Esophagus squamous epithelium (tissue), 5 donors: ENCODE results near the gene LTBP1. TPM values are rescaled to one million over a fixed set of nuclear protein-coding genes. Genes with fewer than 3 reads are reported as not detected.

Source experiments
- DNase-seq: peaks from one replicate; lab custom pipeline; 2025; lab: John Stamatoyannopoulos, UW
- H3K27ac ChIP-seq, 4 donors: fragments of 200-600 bp; sonication (generic); one replicate each; pipeline ENCODE4 v1.5.1; 2016 to 2019; ENCODE audit warnings: mild to moderate bottlenecking in 1 of 4
- H3K27me3 ChIP-seq, 4 donors: fragments of 200-600 bp; sonication (generic); 1 replicate in 3 of 4; 2 replicates in 1 of 4; pipeline versions ENCODE4 v1.5.1 to v1.6.0; 2017 to 2021; ENCODE audit warnings: antibody characterized with exemption in 1 of 4
- H3K36me3 ChIP-seq, 3 donors: fragments of 200-600 bp; sonication (generic); one replicate each; pipeline ENCODE4 v1.5.1; 2016 to 2019
- H3K4me1 ChIP-seq, 3 donors: fragments of 200-600 bp; sonication (generic); one replicate each; pipeline ENCODE4 v1.5.1; 2017 to 2019
- H3K4me3 ChIP-seq, 4 donors: fragments of 200-600 bp; sonication (generic); 1 replicate in 3 of 4; 2 replicates in 1 of 4; pipeline ENCODE4 v1.5.1; 2016 to 2019; ENCODE audit warnings: mild to moderate bottlenecking in 2 of 4, moderate library complexity in 1 of 4
- H3K9me3 ChIP-seq, 3 donors: fragments of 200-600 bp; sonication (generic); one replicate each; pipeline ENCODE4 v1.5.1; 2016 to 2019
- CTCF ChIP-seq, 6 experiments: fragments of 450-650 bp in 4 of 6; fragments of 200-600 bp in 2 of 6; sonication (generic) in 2 of 6; IDR thresholded peaks; one replicate each; pipeline ENCODE4 v1.5.1; 2016 to 2019; ENCODE audit warnings: antibody characterized with exemption in 6 of 6, mild to moderate bottlenecking in 4 of 6, moderate library complexity in 4 of 6
- POLR2A ChIP-seq, 4 donors: fragments of 450-650 bp; IDR thresholded peaks; one replicate each; pipeline ENCODE4 v1.6.1; 2017; ENCODE audit warnings: antibody characterized with exemption in 4 of 4, mild to moderate bottlenecking in 4 of 4, moderate library complexity in 3 of 4
- WGBS, 2 donors: methylation state at CpG; one replicate each; pipeline ENCODE4 v1.1.5; 2018; 5-methylcytosine and 5-hydroxymethylcytosine counted together
- intact Hi-C: fragments of 100-400 bp; cut with DNase I; formaldehyde crosslinking; loops from one replicate; pipeline ENCODE4 v1.15.0; 2022
- total RNA-seq, 4 donors: library from RNA; depleted of rRNA; stranded (reverse); fragments of >200 nt; gene quantifications; one replicate each; pipeline ENCODE4 v1.1.0, GENCODE V29; 2016
- donor health status: DM: yes; HTN: yes; CAD: no.

LTBP1 gene
- total RNA-seq, 4 donors from 2014 or later, result 5.5 to 69.4 (median 32.6) TPM

- TF ChIP-seq POLR2A (IDR thresholded peaks at IDR 0.05), result no peak
- intact Hi-C loops, result no loop called here
- H3K4me3 ChIP-seq, result no peak overlapping the region
- H3K9me3 ChIP-seq, result no peaks in the 10 kb centered on the region
- H3K36me3 ChIP-seq, result no peaks in the 10 kb centered on the region
- WGBS, 2 donors, result 70 to 79% methylated on average over 11 of the region's 11 CpGs
- no peak overlapping the region for H3K27ac ChIP-seq
- H3K27me3 ChIP-seq, result peaks cover 0 to 15% (median 0%) of the 10 kb centered on the region in 4 donors
- peaks cover 0 to 8% (median 0%) of the 10 kb centered on the region in 3 donors for H3K4me1 ChIP-seq
- DNase-seq, result no peak
Measured at GRCh38 chr2:32932825-32933755, 13.7 kb upstream of the LTBP1 start.

- H3K36me3 ChIP-seq, result no peaks in the 10 kb centered on the region
- H3K4me3 ChIP-seq, result no peak overlapping the region
- no peaks in the 10 kb centered on the region for H3K9me3 ChIP-seq
- DNase-seq, result no peak
- H3K4me1 ChIP-seq, result peaks cover 0 to 15% (median 0%) of the 10 kb centered on the region in 3 donors
- H3K27me3 ChIP-seq, result peaks cover 0 to 10% (median 0%) of the 10 kb centered on the region in 4 donors
- TF ChIP-seq CTCF (IDR thresholded peaks at IDR 0.05) (no peak), POLR2A (IDR thresholded peaks at IDR 0.05) (no peak)
- no peak overlapping the region for H3K27ac ChIP-seq
- WGBS, 2 donors, result 90 to 96% methylated on average over 5 of the region's 5 CpGs
- intact Hi-C loops, result no loop called here
Measured at GRCh38 chr2:32933756-32934095, 13.0 kb upstream of the LTBP1 start.

- WGBS, 2 donors, result 34 to 50% methylated on average over 13 of the region's 13 CpGs
- Histone ChIP-seq H3K4me1 (peaks cover 0 to 24% (median 3%) of the 10 kb centered on the region in 3 donors), H3K36me3 (no peaks in the 10 kb centered on the region), H3K4me3 (no peak overlapping the region), H3K27me3 (peaks cover 0 to 10% (median 0%) of the 10 kb centered on the region in 4 donors), H3K27ac (no peak overlapping the region), H3K9me3 (no peaks in the 10 kb centered on the region)
- intact Hi-C loops, result no loop called here
- no peak for DNase-seq
- TF ChIP-seq CTCF (IDR thresholded peaks at IDR 0.05), result no peak
- no peak for TF ChIP-seq POLR2A (IDR thresholded peaks at IDR 0.05)
Measured at GRCh38 chr2:32937602-32938448, 8.9 kb upstream of the LTBP1 start.

- no peaks in the 10 kb centered on the region for H3K36me3 ChIP-seq
- peaks cover 0 to 10% (median 0%) of the 10 kb centered on the region in 4 donors for H3K27me3 ChIP-seq
- TF ChIP-seq POLR2A (IDR thresholded peaks at IDR 0.05), result no peak
- TF ChIP-seq CTCF (IDR thresholded peaks at IDR 0.05), result no peak
- peaks cover 0 to 31% (median 7%) of the 10 kb centered on the region in 3 donors for H3K4me1 ChIP-seq
- H3K27ac ChIP-seq, result no peak overlapping the region
- 90 to 94% methylated on average over 3 of the region's 3 CpGs for WGBS, 2 donors
- DNase-seq, result no peak
- H3K9me3 ChIP-seq, result no peaks in the 10 kb centered on the region
- intact Hi-C loops, result no loop called here
- no peak overlapping the region for H3K4me3 ChIP-seq
Measured at GRCh38 chr2:32938934-32939333, 7.8 kb upstream of the LTBP1 start.

- Histone ChIP-seq H3K36me3 (no peaks in the 10 kb centered on the region), H3K9me3 (no peaks in the 10 kb centered on the region), H3K27ac (no peak overlapping the region), H3K4me1 (peaks cover 0 to 31% (median 7%) of the 10 kb centered on the region in 3 donors), H3K27me3 (peaks cover 0 to 20% (median 0%) of the 10 kb centered on the region in 4 donors), H3K4me3 (no peak overlapping the region)
- intact Hi-C loops, result no loop called here
- DNase-seq, result no peak
- TF ChIP-seq CTCF (IDR thresholded peaks at IDR 0.05) (no peak), POLR2A (IDR thresholded peaks at IDR 0.05) (no peak)
- WGBS, 2 donors, result 85 to 88% methylated on average over 5 to 8 of the region's 8 CpGs
Measured at GRCh38 chr2:32940316-32940997, 6.3 kb upstream of the LTBP1 start.
